ENCODE measurements around the gene SYCE3.

SYCE3 gene

DNA sequence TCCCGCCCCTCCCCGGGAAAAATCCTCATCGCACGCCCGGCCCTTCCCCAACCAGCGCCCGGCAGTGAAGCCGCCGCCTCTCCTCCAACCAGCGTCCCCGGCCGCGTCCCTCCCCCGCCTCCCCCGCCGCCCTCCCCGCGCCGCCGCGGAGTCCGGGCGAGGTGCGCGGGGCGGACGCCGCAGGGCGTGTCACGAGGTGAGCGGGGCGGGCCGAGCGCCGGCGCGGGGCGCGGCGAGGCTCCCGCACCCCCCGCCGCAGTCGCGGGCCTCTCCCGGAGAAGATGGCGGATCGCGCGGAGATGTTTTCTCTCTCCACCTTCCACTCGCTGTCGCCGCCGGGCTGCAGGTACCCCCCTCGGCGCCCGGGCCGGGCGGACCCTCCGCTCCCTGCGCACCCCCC lies 37.8 kb upstream of the SYCE3 start, which contains the start of gene MAPK8IP2:
Gene MAPK8IP2, plus strand, starts transcription at position 256 of the 400 bp plus-strand sequence. Its CDS starts 26 bp downstream, at position 282.
- no peak for DNase-seq (ENCODE audit: low read depth in 2 of 2)

DNA sequence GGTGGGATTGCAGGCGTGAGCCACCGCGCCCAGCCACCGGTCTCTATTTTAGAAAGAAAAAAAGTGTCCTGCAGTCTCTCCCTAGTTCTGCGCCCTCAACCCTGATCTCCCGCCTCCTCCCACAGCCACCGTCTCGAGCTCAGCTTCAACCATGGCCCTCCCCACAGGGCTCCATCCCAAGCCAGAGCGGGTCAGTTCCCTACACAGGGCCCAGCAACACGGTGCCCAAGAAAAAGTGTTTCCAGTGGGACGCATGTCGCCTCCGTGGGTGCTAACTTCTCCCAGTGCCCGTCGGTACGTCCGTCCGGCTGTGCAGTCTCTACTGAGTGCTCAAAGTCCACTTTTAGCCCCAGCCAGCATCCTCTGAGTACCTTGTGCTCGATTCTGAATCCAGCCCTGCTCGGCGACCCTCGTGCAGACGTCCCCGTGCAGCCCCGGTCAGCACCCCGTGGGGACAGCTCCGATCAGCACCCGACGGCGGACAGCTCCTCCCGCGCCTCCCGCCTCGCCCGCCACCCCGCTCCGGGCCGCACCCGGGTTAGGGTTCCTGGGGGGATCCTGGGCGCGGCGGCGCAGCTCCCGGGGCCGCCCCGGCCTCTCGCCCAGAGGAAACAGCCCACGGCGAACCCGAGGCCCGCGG lies 37.2 kb upstream of the SYCE3 start:
- DNase-seq (ENCODE audit: low read depth in 2 of 2): peak; percentile 34 to 38

DNA sequence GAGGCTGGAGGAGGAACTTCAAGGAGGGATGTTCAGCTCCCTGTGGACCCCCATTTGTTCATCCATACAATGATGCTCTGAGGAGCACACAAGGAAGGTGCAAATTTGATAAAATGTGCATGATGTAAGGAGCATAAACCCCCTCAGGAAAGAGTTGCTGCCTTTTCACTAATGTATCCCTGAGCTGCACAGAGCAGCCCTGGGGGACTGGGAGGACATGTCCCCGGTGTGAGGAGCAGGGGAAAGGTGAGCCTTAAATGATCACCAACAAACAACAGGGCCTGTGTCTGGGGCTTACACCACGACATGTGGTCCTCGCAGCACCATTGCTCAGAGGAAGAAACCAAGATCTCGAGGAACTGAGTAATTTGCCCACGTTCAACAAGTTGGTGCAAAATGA lies 34.4 kb upstream of the SYCE3 start:
- DNase-seq (ENCODE audit: low read depth in 2 of 2): no peak

- DNase-seq (ENCODE audit: low read depth in 2 of 2): no peak
These were observed 32.5 kb upstream of the SYCE3 start for GRCh38 chr22:50595189-50595588.

- DNase-seq (ENCODE audit: low read depth in 2 of 2): no peak
These were observed 24.7 kb upstream of the SYCE3 start for GRCh38 chr22:50587407-50587806.

DNA sequence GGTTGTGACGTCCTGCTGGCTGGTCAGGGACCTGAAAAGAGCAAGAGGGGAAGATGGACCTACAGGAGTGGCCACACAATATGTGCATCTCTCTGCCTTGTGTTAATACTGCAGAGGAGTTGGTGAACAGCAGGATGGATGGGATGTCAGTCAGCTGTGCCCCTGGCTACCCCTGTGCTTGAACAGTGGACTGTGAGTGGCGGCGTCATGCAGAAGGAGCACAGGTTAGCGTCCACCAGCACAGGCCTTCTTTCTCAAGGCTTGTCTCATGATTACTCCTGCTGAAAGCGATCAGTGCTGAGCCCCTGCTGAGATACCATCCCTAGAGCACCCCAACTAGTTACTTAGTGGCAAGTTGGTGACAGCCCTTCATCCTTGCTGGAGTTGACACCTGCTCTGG lies 23.7 kb upstream of the SYCE3 start:
- DNase-seq (ENCODE audit: low read depth in 2 of 2): no peak

- DNase-seq (ENCODE audit: low read depth in 2 of 2): no peak
These were observed 23.1 kb upstream of the SYCE3 start for GRCh38 chr22:50585781-50586180.

DNA sequence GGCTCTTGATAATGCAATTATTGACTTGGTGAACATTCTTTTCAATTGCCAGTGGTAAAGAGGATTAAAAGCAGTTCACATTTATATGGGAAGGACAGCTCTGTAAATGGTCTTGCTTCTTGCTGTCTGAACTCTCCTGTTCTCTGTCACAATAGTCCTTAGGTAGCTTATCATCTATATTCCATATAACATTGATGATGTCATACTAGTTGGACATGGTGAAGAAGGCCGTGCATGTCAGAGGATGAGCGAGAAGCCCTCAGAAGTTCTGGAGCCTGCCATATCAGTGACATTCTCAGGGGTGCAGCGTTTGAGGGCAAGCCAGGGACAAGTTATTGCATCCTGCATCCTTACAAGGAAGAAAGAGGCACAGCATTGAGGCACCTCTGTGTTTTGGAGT lies 22.5 kb upstream of the SYCE3 start:
- DNase-seq (ENCODE audit: low read depth in 2 of 2): no peak

- no peak for DNase-seq (ENCODE audit: low read depth in 2 of 2)
These were observed 21.7 kb upstream of the SYCE3 start for GRCh38 chr22:50584106-50585096.

- no peak for DNase-seq (ENCODE audit: low read depth in 2 of 2)
These were observed 20.7 kb upstream of the SYCE3 start for GRCh38 chr22:50583294-50583861.

- peak; percentile 96 to 97 for DNase-seq (ENCODE audit: low read depth in 2 of 2)
These were observed 20.0 kb upstream of the SYCE3 start, which contains the start of gene CHKB for GRCh38 chr22:50582493-50583293. Gene CHKB (minus strand): TSS chr22:50582849. CDS start chr22:50582781, 68 bp downstream.

GRCh38 chr22:50581950-50582492 lies 19.3 kb upstream of the SYCE3 start:
- DNase-seq (ENCODE audit: low read depth in 2 of 2): peak in 1 of 2 donors; percentile 14

DNA sequence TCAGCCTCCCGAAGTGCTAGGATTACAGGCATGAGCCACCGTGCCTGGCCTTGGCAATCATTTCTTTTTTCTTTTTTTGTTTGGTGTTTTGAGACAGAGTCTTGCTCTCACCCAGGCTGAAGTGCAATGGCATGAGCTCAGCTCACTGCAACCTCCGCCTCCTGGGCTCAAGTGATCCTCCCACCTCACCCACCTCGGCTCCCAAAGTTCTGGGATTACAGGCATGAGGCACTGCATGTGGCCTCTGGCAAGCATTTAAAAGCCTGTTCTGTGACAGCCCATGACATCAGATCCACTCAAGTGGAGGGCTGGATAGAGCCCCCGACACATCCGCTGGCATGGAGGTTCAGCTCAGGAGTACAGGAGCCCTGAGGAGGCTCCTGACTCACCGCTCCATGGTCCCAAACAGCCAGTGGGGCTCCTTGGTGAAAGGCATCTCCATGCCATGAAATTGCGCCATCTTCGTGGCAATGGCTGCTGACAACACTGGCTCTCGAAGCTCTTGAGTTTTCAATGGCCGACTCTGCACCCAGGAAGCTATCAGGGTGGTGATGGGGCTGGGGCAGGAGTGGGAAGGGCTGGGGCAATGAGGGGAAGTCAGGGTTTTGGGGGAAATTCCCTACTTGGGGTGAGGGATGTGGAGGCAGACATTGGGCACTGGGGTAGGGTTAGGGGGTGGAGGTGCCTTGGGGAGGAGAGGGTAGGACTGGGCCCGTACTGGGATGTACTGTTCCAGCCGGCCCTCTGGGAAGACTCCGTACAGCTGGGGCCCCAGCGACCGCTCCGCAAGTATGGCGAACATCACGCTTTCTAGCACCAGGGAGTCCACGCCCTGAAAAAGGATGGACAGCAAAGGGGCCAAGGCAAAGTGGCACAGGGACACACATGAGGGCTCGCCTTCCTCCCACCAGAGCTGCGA lies 18.6 kb upstream of the SYCE3 start:
- DNase-seq (ENCODE audit: low read depth in 2 of 2): no peak

DNA sequence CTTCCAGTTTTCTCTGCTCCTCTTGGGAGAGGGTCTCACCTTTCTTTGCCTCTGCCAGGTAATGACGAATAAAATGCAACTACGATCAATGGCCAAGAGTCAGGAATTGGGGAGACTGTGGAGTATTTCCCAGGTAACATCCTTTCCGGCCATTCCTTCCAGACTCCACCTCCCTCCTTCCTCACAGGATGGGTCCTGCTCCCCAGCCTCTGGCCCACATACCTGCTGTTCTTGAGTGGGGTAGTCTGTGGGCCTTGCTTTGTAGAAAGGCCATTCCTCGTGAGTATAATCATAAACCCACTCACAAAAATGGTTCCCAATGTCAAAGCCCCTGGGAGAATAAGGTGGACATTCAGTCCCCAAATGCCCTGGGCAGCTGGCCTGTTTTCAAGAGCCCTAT lies 17.0 kb upstream of the SYCE3 start:
- no peak for DNase-seq (ENCODE audit: low read depth in 2 of 2)

GRCh38 chr22:50578776-50579310 lies 16.1 kb upstream of the SYCE3 start:
- DNase-seq (ENCODE audit: low read depth in 2 of 2): no peak

GRCh38 chr22:50577987-50578775 lies 15.5 kb upstream of the SYCE3 start, which contains the start of gene CPT1B:
Gene CPT1B (minus strand): TSS chr22:50578427. CDS start chr22:50577915, 512 bp downstream.
- no peak for DNase-seq (ENCODE audit: low read depth in 2 of 2)

DNA sequence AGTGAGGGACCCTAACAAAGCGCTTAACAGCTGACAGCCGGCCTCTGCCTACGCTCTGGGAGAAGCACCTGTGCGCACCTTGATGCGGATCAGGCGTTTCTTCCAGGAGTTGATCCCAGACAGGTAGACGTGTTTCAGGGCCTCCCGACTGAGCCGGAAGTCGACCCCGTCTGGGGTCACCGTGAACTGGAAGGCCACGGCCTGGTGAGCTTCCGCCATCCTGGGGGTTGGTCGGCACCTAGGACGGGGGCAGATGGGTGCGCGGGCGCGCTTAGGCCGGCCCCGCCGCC lies 14.9 kb upstream of the SYCE3 start:
- no peak for DNase-seq (ENCODE audit: low read depth in 2 of 2)

DNA sequence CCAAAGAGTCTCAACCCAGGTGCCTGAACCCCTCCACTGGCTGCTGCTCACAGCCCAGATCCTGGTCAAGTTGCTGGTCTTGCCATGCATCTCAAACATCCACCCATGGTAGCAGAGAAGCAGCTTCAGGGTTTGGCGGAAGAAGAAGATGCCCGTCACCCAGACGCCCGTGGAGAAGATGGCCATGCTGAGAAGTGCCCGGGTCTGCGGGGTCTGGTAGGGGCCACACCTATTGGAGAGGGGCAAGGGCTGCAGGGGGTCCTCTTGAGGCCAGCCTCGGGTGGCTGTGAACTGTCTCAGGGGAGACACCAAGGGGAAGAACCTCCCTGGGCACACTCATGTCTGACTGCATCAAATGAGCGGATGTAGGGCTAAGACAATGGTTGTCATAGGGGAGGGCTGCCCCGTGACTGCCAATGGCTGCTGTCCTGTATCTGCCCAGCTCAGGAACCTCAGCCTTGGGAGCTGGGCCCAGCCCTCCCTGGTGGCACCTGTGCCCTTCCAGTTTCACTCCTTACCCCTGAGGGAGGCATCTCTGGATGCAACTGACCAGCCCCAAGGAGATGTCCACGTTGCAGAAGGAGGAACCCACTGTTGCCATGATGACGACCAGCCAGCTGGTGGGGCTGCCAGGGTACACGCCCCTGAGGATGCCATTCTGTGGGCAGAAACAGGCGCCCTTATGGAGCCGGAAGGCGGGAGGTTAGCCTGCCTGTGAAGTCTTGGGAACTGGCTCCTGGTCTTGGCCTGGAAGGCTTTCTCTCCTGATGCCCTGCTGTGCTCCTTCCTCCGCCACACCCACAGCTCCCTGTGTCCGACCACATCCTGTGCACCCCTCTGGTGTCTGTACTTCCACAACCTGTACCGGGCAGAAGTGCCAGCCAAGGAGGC lies 14.3 kb upstream of the SYCE3 start:
- no peak for DNase-seq (ENCODE audit: low read depth in 2 of 2)
